MCF 10A (cell line): Measurements from ENCODE around the gene LRRC75A. TPM values are rescaled to one million over a fixed set of nuclear protein-coding genes. Genes with fewer than 3 reads are reported as not detected.

Source experiments
- BruUV-seq: library from RNA; stranded (reverse); fragments of 400-500 nt; replicated peaks from 2 replicates; lab custom pipeline; 2021; lab: Mats Ljungman, UMichigan
- CTCF ChIA-PET: fragments of 300-600 bp; sonication (Branson Sonifier 250); formaldehyde crosslinking; extraction: SDS; loops from one replicate; lab custom pipeline; 2021; ENCODE audit warnings: antibody characterized with exemption, inconsistent platforms; lab: Yijun Ruan, JAX
- POLR2A ChIA-PET: fragments of 300-600, 350-650 bp; sonication (Branson Sonifier 250); formaldehyde crosslinking; extraction: SDS; loops from one replicate; lab custom pipeline; 2020; ENCODE audit warnings: antibody characterized with exemption, inconsistent platforms; lab: Yijun Ruan, JAX
- DNase-seq: peaks from one replicate; pipeline ENCODE4 v3.0.0-alpha.2; 2018; ENCODE audit not compliant: unreplicated experiment
- H3K27ac Mint-ChIP-seq: one replicate; pipeline ENCODE4 v1.8.0; 2022; ENCODE audit warnings: mild to moderate bottlenecking, low read depth, mixed read lengths; ENCODE audit not compliant: unreplicated experiment
- H3K27me3 Mint-ChIP-seq: one replicate; pipeline ENCODE4 v1.8.0; 2022; ENCODE audit warnings: mixed read lengths; ENCODE audit not compliant: insufficient read depth, unreplicated experiment
- H3K36me3 Mint-ChIP-seq: one replicate; pipeline ENCODE4 v1.8.0; 2022; ENCODE audit warnings: mild to moderate bottlenecking, moderate library complexity, mixed read lengths; ENCODE audit not compliant: insufficient read depth, unreplicated experiment
- H3K4me1 Mint-ChIP-seq: one replicate; pipeline ENCODE4 v1.8.0; 2022; ENCODE audit warnings: mixed read lengths; ENCODE audit not compliant: insufficient read depth, unreplicated experiment
- H3K4me3 Mint-ChIP-seq: one replicate; pipeline ENCODE4 v1.8.0; 2022; ENCODE audit warnings: mild to moderate bottlenecking, moderate library complexity, mixed read lengths; ENCODE audit not compliant: unreplicated experiment
- H3K9me3 Mint-ChIP-seq: one replicate; pipeline ENCODE4 v1.8.0; 2022; ENCODE audit warnings: mixed read lengths; ENCODE audit not compliant: unreplicated experiment
- intact Hi-C: fragments of 100-400 bp; cut with micrococcal nuclease; formaldehyde crosslinking; loops from 2 replicates; pipeline ENCODE4 v1.14.1; 2022
- total RNA-seq: library from RNA; stranded (reverse); gene quantifications from 2 replicates; pipeline ENCODE4 v1.2.3, GENCODE V29; 2022
- TF ChIP-seq, protein P1 (sequence below): fragments of 200-600 bp; IDR thresholded peaks from one replicate; pipeline ENCODE4 v1.8.0; 2022; ENCODE audit warnings: antibody characterized with exemption, mild to moderate bottlenecking; ENCODE audit not compliant: unreplicated experiment

LRRC75A gene
- total RNA-seq, 1 experiment from 2014 or later, result 0.30 TPM

DNA sequence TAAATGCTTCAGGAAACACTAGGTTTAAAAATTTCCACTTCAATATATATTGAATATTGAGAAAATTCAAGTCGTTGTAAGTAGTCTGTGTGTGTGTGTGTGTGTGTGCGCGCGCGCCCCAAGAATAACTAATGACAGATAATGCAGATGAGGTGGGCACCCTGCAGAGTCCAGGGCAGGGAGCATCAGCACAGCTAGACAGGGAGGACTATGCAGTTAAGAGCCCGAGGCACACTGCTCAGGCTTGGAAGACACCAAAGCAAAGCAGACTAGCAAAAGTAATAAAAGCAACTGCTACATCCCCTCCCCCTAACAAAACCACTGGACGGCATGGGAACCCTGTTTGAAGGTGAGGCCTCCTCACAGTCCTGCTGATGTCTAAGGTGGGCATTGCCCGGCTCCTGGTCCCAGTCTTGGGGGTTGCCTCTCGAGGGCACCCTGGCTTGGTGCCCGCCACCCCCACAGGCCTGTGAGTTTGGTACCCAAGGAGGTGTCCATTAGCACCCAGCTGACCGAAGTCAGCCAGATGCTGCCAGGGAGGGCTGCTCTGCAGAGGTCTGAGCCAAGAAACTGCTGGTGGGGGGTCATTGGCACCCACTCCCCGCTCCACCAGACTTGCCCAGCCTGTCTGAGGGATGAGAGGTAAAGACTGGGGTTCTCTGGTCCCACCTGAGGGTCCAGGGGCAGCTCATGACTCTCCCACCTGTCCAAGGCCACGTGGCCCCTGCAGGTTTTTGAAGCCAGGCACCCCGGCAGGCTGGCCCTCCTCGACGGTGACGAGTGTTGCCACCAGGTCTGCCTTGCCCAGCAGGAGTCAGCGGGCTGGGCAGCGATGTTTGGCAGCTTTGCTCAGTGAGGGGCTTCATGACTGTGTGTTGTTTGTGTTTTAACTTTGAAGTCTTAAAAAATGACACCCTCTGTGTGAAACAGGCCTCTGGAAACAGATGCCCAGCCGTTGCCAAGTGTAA, 18.7 kb downstream of the LRRC75A start:
- ChIA-PET CTCF (interaction anchor here (0.5 to 3.8 kb wide), 6 partner anchors 11 to 48 kb away, joined by 3 to 19 read pairs (median 4); no protein-coding TSS in a partner anchor), POLR2A (interaction anchor here (0.6 kb wide), 1 partner anchor 28 kb away, joined by 4 read pairs; no protein-coding TSS in a partner anchor)
- no peak overlapping the region for H3K27ac Mint-ChIP-seq
- TF ChIP-seq, protein P1, sequence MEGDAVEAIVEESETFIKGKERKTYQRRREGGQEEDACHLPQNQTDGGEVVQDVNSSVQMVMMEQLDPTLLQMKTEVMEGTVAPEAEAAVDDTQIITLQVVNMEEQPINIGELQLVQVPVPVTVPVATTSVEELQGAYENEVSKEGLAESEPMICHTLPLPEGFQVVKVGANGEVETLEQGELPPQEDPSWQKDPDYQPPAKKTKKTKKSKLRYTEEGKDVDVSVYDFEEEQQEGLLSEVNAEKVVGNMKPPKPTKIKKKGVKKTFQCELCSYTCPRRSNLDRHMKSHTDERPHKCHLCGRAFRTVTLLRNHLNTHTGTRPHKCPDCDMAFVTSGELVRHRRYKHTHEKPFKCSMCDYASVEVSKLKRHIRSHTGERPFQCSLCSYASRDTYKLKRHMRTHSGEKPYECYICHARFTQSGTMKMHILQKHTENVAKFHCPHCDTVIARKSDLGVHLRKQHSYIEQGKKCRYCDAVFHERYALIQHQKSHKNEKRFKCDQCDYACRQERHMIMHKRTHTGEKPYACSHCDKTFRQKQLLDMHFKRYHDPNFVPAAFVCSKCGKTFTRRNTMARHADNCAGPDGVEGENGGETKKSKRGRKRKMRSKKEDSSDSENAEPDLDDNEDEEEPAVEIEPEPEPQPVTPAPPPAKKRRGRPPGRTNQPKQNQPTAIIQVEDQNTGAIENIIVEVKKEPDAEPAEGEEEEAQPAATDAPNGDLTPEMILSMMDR, result no peak
- intact Hi-C loops, result no loop called here
- H3K27me3 Mint-ChIP-seq, result peaks cover 53% of the 10 kb centered on the region
- no peaks in the 10 kb centered on the region for H3K4me1 Mint-ChIP-seq
- H3K4me3 Mint-ChIP-seq, result no peak overlapping the region
- no peaks in the 10 kb centered on the region for H3K9me3 Mint-ChIP-seq
- no peak for DNase-seq
- H3K36me3 Mint-ChIP-seq, result no peaks in the 10 kb centered on the region
- BruUV-seq, result no TSS peak

DNA sequence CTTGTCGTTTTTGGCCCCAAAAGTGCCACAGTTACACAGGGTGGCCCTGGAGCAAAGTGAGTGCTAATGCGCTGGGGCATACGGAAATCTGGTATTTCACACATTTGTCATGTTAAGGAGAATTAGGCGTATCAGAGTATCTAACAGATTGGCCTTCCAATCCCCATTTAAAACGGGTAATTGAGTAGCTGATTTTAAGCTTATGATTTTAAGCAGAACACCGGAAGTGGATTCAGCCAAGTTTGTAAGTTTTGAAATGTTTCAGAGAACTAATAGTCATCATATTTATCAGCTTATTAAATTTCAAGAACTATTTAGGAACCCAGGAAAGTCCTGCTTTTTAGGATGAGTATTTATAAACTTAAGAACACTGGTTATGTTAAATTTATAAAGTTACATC, 19.5 kb downstream of the LRRC75A start:
- TF ChIP-seq, protein P1, result no peak
- no peaks in the 10 kb centered on the region for H3K4me1 Mint-ChIP-seq
- BruUV-seq, result no TSS peak
- peaks cover 61% of the 10 kb centered on the region for H3K27me3 Mint-ChIP-seq
- no peak for DNase-seq
- H3K9me3 Mint-ChIP-seq, result no peaks in the 10 kb centered on the region
- H3K36me3 Mint-ChIP-seq, result no peaks in the 10 kb centered on the region
- ChIA-PET POLR2A (interaction anchor here (0.6 kb wide), 1 partner anchor 28 kb away, joined by 4 read pairs; no protein-coding TSS in a partner anchor), CTCF (interaction anchor here (0.5 to 3.5 kb wide), 4 partner anchors 11 to 49 kb away, joined by 3 to 19 read pairs (median 4); no protein-coding TSS in a partner anchor)
- intact Hi-C loops, result no loop called here
- H3K27ac Mint-ChIP-seq, result no peak overlapping the region
- H3K4me3 Mint-ChIP-seq, result no peak overlapping the region

DNA sequence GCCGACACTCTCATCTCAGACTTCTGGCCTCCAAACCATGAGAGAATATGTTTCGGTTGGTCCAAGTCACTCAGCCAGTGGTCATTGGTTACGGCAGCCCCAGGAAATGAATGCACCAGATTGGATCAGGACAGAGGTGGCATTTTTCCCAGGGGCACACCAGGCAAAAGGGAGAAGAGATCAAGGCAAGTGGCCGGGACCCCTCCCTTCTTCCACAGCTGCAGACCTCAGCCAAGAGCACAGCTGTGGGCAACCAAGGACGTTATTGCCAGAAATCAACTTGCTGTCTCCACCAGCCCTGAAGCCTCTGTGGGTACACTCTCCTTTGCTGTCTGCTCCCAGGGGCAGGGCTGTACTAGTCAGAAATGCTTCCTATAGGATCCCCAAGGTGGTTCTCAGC, 20.7 kb downstream of the LRRC75A start:
- BruUV-seq, result no TSS peak

More for the DNA sequence above, 20.7 kb downstream of the LRRC75A start:
- intact Hi-C loops, result no loop called here
- POLR2A ChIA-PET, result no interaction called here
- TF ChIP-seq, protein P1, result no peak
- H3K9me3 Mint-ChIP-seq, result no peaks in the 10 kb centered on the region
- H3K4me1 Mint-ChIP-seq, result no peaks in the 10 kb centered on the region
- no peaks in the 10 kb centered on the region for H3K36me3 Mint-ChIP-seq
- CTCF ChIA-PET, result interaction anchor here (0.8 to 3.5 kb wide), 4 partner anchors 13 to 50 kb away, joined by 3 to 19 read pairs (median 5); no protein-coding TSS in a partner anchor
- H3K27me3 Mint-ChIP-seq, result peaks cover 65% of the 10 kb centered on the region
- H3K4me3 Mint-ChIP-seq, result no peak overlapping the region
- H3K27ac Mint-ChIP-seq, result no peak overlapping the region
- no peak for DNase-seq
